MV-4-11 (cell line): Measurements from ENCODE around the gene PTGR2.
"Not testable (repeated sequence)": the region's sequence is repeated elsewhere in the genome, so short reads cannot be mapped to it uniquely, and the experiment has no call there.

Source experiments
- DNase-seq: peaks from one replicate; lab custom pipeline; 2025; lab: John Stamatoyannopoulos, UW

Gene PTGR2

GRCh38 chr14:73886449-73887317 is 35.1 kb downstream of the PTGR2 start, which contains the start of gene ZNF410:
ZNF410 (plus strand) TSS chr14:73886859; CDS start chr14:73892176, 5,317 bp downstream.
- DNase-seq, result peak; percentile 95

DNA sequence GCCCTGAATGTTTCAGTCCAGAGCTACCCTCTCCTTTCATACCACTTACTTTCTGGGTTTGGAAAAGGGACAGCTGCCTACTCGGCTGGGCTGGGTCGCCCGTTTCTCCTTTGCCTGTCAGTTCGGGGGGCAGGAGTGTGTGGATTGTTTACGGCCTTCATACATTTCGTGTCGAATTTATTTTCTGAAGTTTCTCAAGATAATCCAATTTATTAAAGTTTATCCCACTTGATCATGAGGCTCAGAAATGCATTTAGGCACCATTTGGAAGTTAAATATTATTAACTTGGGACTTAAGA is 35.6 kb downstream of the PTGR2 start:
- DNase-seq, result no peak

GRCh38 chr14:73887694-73888459 is 36.2 kb downstream of the PTGR2 start:
- DNase-seq, result no peak

DNA sequence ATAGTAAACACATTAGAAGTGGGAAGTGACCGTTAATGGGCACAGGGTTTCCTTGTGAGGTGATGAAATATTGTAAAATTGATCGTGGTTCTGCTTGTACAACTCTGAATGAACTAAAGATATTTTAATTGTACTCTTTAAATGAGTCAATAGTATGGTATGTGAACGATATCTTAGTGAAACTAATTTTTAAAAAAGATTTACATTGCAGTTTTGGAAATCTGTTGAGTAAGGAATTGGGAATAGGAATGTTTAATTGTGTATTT is 36.8 kb downstream of the PTGR2 start:
- DNase-seq, result peak; percentile 49

DNA sequence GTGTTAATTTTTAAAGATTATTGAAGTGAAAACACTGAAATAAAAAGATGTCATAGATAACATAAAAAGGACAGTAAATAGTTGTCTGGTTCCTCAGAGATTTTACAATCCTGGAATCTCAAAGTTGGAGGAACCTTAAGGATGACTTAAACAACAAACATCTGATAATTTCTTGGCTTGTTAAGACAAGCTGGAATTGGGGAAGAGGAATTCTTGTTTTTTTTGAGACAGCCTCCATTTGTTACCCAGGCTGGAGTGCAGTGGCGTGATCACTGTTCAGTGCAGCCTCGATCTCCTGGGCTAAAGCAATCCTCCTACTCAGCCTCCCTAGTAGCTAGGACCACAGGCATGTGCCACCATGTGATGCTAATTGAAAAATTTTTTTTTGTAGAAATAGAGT is 37.3 kb downstream of the PTGR2 start:
- DNase-seq, result no peak

DNA sequence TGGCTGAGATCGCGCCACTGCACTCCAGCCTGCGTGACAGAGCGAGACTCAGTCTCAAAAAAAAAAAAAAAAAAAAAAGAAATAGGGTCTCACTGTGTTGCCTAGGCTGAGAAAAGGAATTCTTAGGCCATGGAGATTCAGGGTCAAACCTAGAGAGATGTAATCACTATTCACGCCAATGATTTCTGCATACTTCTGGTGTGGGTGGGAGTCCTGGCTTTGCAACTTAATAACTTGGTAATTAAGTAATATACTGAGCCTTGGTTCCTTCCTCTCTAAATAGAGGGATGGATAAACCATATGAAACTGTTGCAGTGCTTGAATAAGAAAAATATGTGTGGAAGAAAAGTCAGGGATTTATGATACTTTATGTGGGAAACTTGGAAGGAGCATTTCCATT is 37.7 kb downstream of the PTGR2 start:
- no peak for DNase-seq

DNA sequence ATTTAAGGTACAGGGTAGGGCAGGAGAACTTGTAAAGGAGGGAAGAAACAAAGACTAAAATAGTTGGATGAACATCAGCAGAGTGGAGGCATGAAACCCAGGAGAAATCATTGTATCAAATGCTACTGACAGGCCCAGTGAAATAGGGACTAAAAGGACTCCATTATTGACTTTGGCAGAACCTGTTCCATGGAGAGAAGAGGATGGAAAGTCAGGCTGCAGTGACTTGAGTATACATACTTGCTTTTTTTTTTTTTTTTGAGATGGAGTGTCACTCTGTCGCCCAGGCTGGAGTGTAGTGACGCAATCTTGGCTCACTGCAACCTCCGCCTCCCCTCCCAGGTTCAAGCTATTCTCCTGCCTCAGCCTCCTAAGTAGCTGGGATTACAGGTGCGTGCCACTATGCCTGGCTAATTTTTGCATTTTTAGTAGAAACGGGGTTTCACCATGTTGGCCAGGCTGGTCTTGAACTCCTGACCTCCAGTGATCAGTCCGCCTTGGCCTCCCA is 42.6 kb downstream of the PTGR2 start:
- not testable (repeated sequence) for DNase-seq

DNA sequence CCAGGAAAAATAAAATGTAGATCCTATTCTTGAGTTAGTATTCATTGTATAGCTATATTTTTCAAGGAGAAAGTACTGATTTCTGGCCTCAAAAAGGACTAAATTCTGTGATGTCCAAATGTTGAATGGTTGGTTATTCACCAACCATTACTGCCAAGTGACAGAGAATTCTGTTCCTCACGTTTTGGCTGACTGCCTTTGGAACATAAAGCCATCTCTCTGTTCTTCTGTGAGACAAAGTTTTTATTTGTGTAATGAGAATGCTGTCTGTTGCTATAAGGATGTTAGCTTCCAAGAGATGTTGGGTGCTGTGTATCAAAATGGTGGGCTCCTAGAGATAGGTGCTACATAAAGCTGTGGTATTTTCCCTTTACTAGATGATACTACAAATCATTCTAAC is 44.3 kb downstream of the PTGR2 start:
- no peak for DNase-seq

- no peak for DNase-seq
Measured at GRCh38 chr14:73896521-73896920, 44.9 kb downstream of the PTGR2 start.

DNA sequence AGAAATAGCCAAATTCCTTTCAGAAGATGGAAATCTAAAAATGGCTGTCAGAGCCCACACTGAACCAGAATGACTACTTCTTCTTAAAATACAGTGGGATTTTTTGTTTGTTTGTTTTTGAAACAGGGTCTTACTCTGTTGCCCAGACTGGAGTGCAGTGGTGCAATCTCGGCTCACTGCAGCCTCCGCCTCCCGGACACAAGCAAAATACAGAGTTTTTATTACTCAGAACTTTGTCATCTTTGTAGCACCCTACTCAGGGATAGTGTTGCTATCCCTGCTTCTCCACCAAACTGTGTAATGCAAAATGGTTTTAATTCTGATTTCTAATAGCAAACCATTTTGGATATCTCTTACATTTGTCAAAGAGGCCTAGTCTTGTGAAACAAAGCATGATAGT is 51.4 kb downstream of the PTGR2 start:
- no peak for DNase-seq

- DNase-seq, result no peak
Measured at GRCh38 chr14:73909681-73910080, 58.0 kb downstream of the PTGR2 start.

DNA sequence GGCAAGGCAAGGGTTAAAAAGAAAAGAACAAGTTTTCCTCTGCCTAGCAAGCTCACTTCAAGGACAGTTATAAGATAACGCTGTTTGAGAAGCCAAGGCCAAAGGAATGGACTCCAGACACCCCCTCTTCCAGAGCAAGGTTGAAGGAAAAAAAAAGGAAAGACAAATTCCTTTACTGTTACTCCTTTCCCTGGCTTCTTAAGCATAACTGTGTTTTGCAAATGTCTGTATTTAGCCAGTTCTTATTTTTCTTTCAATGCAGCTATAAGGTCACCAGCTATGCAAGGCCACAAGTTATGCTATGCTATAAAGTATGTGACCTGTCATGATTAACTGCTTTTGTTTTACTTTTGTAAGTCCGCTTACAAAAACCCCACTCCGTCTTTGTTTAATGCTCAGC is 61.6 kb downstream of the PTGR2 start:
- no peak for DNase-seq

DNA sequence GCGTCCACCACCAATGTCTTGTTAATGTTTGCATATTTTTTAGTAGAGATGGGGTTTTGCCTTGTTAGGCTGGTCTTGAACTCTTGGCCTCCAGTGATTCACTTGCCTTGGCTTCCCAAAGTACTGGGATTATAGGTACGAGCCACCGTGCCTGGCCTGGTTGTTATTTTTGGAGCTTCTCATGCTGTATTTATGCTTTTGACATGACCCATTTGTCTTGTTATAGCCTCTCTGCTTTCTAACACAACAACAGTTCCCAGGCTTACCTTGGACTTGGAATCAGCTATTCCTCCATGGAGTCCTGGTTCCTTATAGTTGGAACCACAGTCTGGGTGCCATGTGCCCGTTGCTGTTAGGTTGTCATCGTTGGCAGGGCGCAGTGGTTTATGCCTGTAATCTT is 64.7 kb downstream of the PTGR2 start:
- DNase-seq, result no peak

DNA sequence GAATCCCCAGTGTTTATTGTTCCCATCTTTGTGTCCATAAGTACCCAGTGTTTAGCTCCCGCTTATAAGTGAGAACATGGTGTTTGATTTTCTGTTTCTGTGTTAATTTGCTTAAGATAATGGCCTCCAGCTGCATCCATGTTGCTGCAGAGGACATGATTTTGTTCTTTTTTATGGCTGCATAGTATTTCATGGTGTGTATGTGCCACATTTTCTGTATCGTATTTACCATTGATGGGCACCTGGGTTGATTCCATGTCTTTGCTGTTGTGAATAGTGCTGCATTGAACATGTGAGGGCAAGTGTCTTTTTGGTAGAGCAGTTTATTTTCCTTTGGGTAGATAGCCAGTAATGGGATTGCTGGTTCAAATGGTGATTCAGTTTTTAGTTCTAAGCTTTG is 67.8 kb downstream of the PTGR2 start:
- DNase-seq, result not testable (repeated sequence)

- no peak for DNase-seq
Measured at GRCh38 chr14:73924337-73924736, 72.7 kb downstream of the PTGR2 start.
